Adrenal gland (tissue), 12 donors: Measurements from ENCODE around the gene AVP. TPM values are rescaled to one million over a fixed set of nuclear protein-coding genes. Genes with fewer than 3 reads are reported as not detected.
A peak's percentile ranks its signal among the peaks of the same experiment; 100 is the strongest.
"Not testable (repeated sequence)": the region's sequence is repeated elsewhere in the genome, so short reads cannot be mapped to it uniquely, and the experiment has no call there.

Source experiments
- DNase-seq, 7 donors: peaks; one replicate each; pipeline ENCODE4 v3.0.0-alpha.2; 2019 to 2020
- H3K27ac ChIP-seq, 5 donors: fragments of 200-600 bp; sonication (generic) in 4 of 5; 1 replicate in 3 of 5; 2 replicates in 2 of 5; pipeline versions ENCODE4 v1.5.1 to v1.8.0; 2016 to 2020; ENCODE audit warnings: mild to moderate bottlenecking in 1 of 5
- H3K27me3 ChIP-seq: fragments of 200-600 bp; 2 replicates; pipeline ENCODE4 v1.8.0; 2021
- H3K36me3 ChIP-seq, 2 donors: fragments of 200-600 bp; replicated peaks in 1 of 2; 1 replicate in 1 of 2; 2 replicates in 1 of 2; pipeline versions ENCODE4 v1.5.1 to v1.8.0; 2018 to 2022
- H3K4me1 ChIP-seq, 2 donors: fragments of 200-600 bp; replicated peaks in 1 of 2; 1 replicate in 1 of 2; 2 replicates in 1 of 2; pipeline versions ENCODE4 v1.5.1 to v1.8.0; 2018 to 2021
- H3K4me3 ChIP-seq, 4 donors: fragments of 200-600 bp; sonication (generic) in 3 of 4; one replicate each; pipeline ENCODE4 v1.5.1; 2016 to 2018
- H3K9me3 ChIP-seq, 3 donors: fragments of 200-600 bp; sonication (generic) in 1 of 3; replicated peaks in 1 of 3; 1 replicate in 2 of 3; 2 replicates in 1 of 3; pipeline versions ENCODE4 v1.5.1 to v1.8.0; 2016 to 2021
- CTCF ChIP-seq, 6 experiments: fragments of 450-650 bp in 4 of 6; fragments of 200-600 bp in 2 of 6; sonication (generic) in 1 of 6; IDR thresholded peaks; 1 replicate in 5 of 6; 2 replicates in 1 of 6; pipeline versions ENCODE4 v1.5.1 to v1.8.0; 2016 to 2021; ENCODE audit warnings: antibody characterized with exemption in 6 of 6, mild to moderate bottlenecking in 2 of 6, moderate library complexity in 1 of 6
- POLR2A ChIP-seq, 2 donors: fragments of 450-650 bp; IDR thresholded peaks; one replicate each; pipeline ENCODE4 v1.6.1; 2017; ENCODE audit warnings: antibody characterized with exemption in 2 of 2, mild to moderate bottlenecking in 2 of 2, moderate library complexity in 1 of 2
- WGBS, 4 donors: extraction: QIAGEN DNeasy Blood & Tissue Kit in 2 of 4; methylation state at CpG; one replicate each; pipeline versions ENCODE4 v1.1.5 to v1.1.7; 2013 to 2017; 5-methylcytosine and 5-hydroxymethylcytosine counted together
- intact Hi-C, 2 donors: fragments of 100-400 bp; cut with DNase I; formaldehyde crosslinking; loops; one replicate each; pipeline versions ENCODE4 v1.14.1 to v1.15.0; 2022 to 2023
- polyA plus RNA-seq, 3 donors: library from polyadenylated mRNA; stranded (reverse); fragments of 200-250 nt in 2 of 3; fragments of 350-450 nt in 1 of 3; fragmentation: Illumina TruSeq in 1 of 3; extraction: RNeasy Lipid Tissue Mini Kit (QIAGEN cat#74804) in 1 of 3; gene quantifications; one replicate each; pipeline ENCODE4 v1.2.3, GENCODE V29; 2013 to 2014
- total RNA-seq, 9 donors: library from RNA; depleted of rRNA in 4 of 9; stranded (reverse); fragments of >200 nt in 4 of 9; fragments of 120-200 nt in 1 of 9; fragmentation: NEBNext Ultra II Directional in 1 of 9; extraction: Animal tissue kit (Norgen Biotek cat#: 25700) in 1 of 9; gene quantifications; one replicate each; pipeline versions ENCODE4 v1.1.0 to v1.2.4, GENCODE V29; 2013 to 2023
- donor health status: healthy with polysubstance abuse.
- donor health status: Bipolar disorder and iron deficiency.
- donor health status: DM: yes; HTN: yes; CAD: no.
- donor health status: DM: no; HTN: no; CAD: no.
- donor health status: DM: no; HTN: no; CAD: no.
- donor health status: DM: yes; HTN: yes; CAD: no.

The AVP gene
- total and polyA plus RNA-seq, 12 donors, result 0.27 to 0.75 (median 0.64) TPM; not detected in 8

GRCh38 chr20:3117839-3118379 lies 33.4 kb upstream of the AVP start:
- TF ChIP-seq POLR2A (IDR thresholded peaks at IDR 0.05), result peak in 1 of 2 donors; percentile 21
- peak; percentile 52 to 97 (median 84) for TF ChIP-seq CTCF (IDR thresholded peaks at IDR 0.05)
- DNase-seq, result peak; percentile 76 to 91 (median 86)
- H3K36me3 ChIP-seq, result peaks cover 0 to 19% of the 10 kb centered on the region in 2 donors
- H3K9me3 ChIP-seq, H3K4me3 ChIP-seq, H3K27me3 ChIP-seq: not testable (repeated sequence)
- H3K4me1 ChIP-seq, result peaks cover 23 to 33% of the 10 kb centered on the region in 2 donors
- H3K27ac ChIP-seq, result peak overlapping the region; percentile 31 to 94 (median 81)
- WGBS, 4 donors, result 31 to 37% (median 33%) methylated on average over 14 of the region's 14 CpGs
- intact Hi-C loops, result loop anchor here in 1 of 2 donors (10.0 kb wide), 1 partner anchor 63 kb away; no protein-coding TSS in a partner anchor

GRCh38 chr20:3116341-3116740 lies 31.8 kb upstream of the AVP start:
- H3K27me3 ChIP-seq, result no peaks in the 10 kb centered on the region
- no peak for TF ChIP-seq POLR2A (IDR thresholded peaks at IDR 0.05)
- H3K4me3 ChIP-seq, result no peak overlapping the region
- peak; percentile 70 to 86 (median 83) for DNase-seq
- 35 to 58% (median 42%) methylated on average over 4 of the region's 4 CpGs for WGBS, 4 donors
- H3K36me3 ChIP-seq, result peaks cover 0 to 7% of the 10 kb centered on the region in 2 donors
- H3K4me1 ChIP-seq, result peaks cover 23 to 33% of the 10 kb centered on the region in 2 donors
- H3K9me3 ChIP-seq, result no peaks in the 10 kb centered on the region
- intact Hi-C loops, result loop anchor here in 1 of 2 donors (10.0 kb wide), 1 partner anchor 62 kb away; no protein-coding TSS in a partner anchor
- H3K27ac ChIP-seq, result peak overlapping the region; percentile 10 to 94 (median 90)

GRCh38 chr20:3115190-3116107 lies 30.9 kb upstream of the AVP start:
- Histone ChIP-seq H3K27ac (peak overlapping the region; percentile 10 to 94 (median 90)), H3K4me1 (peaks cover 23 to 33% of the 10 kb centered on the region in 2 donors), H3K36me3 (no peaks in the 10 kb centered on the region), H3K27me3 (no peaks in the 10 kb centered on the region), H3K9me3 (no peaks in the 10 kb centered on the region), H3K4me3 (no peak overlapping the region)
- intact Hi-C loops, result loop anchor here in 1 of 2 donors (10.0 kb wide), 1 partner anchor 61 kb away; no protein-coding TSS in a partner anchor
- peak in 6 of 7 donors; percentile 47 to 67 (median 66) for DNase-seq
- TF ChIP-seq POLR2A (IDR thresholded peaks at IDR 0.05) (no peak), CTCF (IDR thresholded peaks at IDR 0.05) (peak; percentile 55 to 89 (median 80))
- WGBS, 4 donors, result 39 to 46% (median 46%) methylated on average over 23 to 30 of the region's 30 CpGs

GRCh38 chr20:3111995-3112394 lies 27.5 kb upstream of the AVP start:
- no peak for DNase-seq
- H3K4me3 ChIP-seq, result no peak overlapping the region
- TF ChIP-seq POLR2A (IDR thresholded peaks at IDR 0.05), result no peak
- no peak for TF ChIP-seq CTCF (IDR thresholded peaks at IDR 0.05)
- intact Hi-C loops, result loop anchor here (5.0 to 10.0 kb wide), 2 partner anchors 55 to 57 kb away; no protein-coding TSS in a partner anchor
- peaks cover 0 to 8% of the 10 kb centered on the region in 2 donors for H3K36me3 ChIP-seq
- H3K27me3 ChIP-seq, result no peaks in the 10 kb centered on the region
- no peaks in the 10 kb centered on the region for H3K9me3 ChIP-seq
- H3K27ac ChIP-seq, result no peak overlapping the region
- WGBS, 4 donors, result 73 to 100% (median 89%) methylated on average over 1 to 2 of the region's 2 CpGs
- H3K4me1 ChIP-seq, result peaks cover 13 to 22% of the 10 kb centered on the region in 2 donors
